Measurements from ENCODE around the gene ZFYVE28.

ZFYVE28 gene

GRCh38 chr4:2283199-2283711, 135.2 kb downstream of the ZFYVE28 start:
- no peak overlapping the region for H3K4me3 ChIP-seq
- H3K9me3 ChIP-seq: no peaks in the 10 kb centered on the region
- no peak for DNase-seq
- intact Hi-C loops (cut with DNase I; ENCODE audit: low total_unique reads): no loop called here
- H3K4me1 ChIP-seq: no peaks in the 10 kb centered on the region
- H3K27me3 ChIP-seq: no peaks in the 10 kb centered on the region
- H3K27ac ChIP-seq: no peak overlapping the region
- no peaks in the 10 kb centered on the region for H3K36me3 ChIP-seq
- TF ChIP-seq, protein P1, sequence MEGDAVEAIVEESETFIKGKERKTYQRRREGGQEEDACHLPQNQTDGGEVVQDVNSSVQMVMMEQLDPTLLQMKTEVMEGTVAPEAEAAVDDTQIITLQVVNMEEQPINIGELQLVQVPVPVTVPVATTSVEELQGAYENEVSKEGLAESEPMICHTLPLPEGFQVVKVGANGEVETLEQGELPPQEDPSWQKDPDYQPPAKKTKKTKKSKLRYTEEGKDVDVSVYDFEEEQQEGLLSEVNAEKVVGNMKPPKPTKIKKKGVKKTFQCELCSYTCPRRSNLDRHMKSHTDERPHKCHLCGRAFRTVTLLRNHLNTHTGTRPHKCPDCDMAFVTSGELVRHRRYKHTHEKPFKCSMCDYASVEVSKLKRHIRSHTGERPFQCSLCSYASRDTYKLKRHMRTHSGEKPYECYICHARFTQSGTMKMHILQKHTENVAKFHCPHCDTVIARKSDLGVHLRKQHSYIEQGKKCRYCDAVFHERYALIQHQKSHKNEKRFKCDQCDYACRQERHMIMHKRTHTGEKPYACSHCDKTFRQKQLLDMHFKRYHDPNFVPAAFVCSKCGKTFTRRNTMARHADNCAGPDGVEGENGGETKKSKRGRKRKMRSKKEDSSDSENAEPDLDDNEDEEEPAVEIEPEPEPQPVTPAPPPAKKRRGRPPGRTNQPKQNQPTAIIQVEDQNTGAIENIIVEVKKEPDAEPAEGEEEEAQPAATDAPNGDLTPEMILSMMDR (IDR thresholded peaks at IDR 0.05): no peak

DNA sequence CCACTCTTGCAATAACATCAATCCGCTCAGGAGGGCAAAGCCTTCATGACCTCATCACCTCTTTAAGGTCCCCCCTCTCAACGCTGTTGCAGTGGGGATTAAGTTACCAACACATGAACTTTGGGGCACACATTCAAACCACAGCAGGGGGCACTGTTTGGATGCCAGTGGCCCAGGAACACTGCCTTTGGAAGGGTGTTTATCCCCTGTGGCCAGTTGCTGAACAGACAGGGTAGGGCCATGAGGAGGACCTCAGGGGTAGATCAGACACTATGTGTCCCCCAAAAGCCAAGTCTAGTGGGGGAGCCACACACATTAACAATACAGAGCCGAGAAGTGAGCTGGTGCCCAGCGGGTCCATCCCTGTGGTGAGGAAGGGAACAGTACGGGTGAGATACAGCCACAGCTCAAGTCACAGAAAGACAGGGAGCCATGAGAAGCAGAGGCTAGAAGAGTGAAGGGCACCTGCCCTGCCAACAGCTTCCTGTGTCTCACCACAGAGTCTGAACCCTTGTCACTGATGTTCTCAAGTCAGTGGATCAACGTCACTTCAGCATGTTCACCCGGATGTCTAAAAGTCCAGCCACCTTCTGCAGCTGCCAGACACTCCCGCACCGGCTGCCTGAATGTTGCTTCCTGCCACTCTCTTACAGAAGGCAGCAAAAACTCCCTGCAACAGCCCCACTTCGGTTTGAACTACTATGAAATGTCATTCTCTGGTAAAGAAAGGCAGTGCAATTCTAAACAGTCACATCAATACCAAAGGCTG, 136.7 kb downstream of the ZFYVE28 start:
- intact Hi-C loops (cut with DNase I; ENCODE audit: low total_unique reads): no loop called here
- H3K4me3 ChIP-seq: no peak overlapping the region
- H3K9me3 ChIP-seq: no peaks in the 10 kb centered on the region
- TF ChIP-seq, protein P1 (IDR thresholded peaks at IDR 0.05): no peak
- H3K27ac ChIP-seq: no peak overlapping the region
- H3K27me3 ChIP-seq: no peaks in the 10 kb centered on the region
- H3K4me1 ChIP-seq: no peaks in the 10 kb centered on the region
- H3K36me3 ChIP-seq: no peaks in the 10 kb centered on the region
- DNase-seq: no peak

- no peak overlapping the region for H3K4me3 ChIP-seq
- no peak for DNase-seq
- H3K36me3 ChIP-seq: no peaks in the 10 kb centered on the region
- intact Hi-C loops (cut with DNase I; ENCODE audit: low total_unique reads): no loop called here
- TF ChIP-seq, protein P1 (IDR thresholded peaks at IDR 0.05): no peak
- H3K4me1 ChIP-seq: no peaks in the 10 kb centered on the region
- no peaks in the 10 kb centered on the region for H3K9me3 ChIP-seq
- no peaks in the 10 kb centered on the region for H3K27me3 ChIP-seq
- no peak overlapping the region for H3K27ac ChIP-seq
Measured at GRCh38 chr4:2280531-2281300, 137.7 kb downstream of the ZFYVE28 start.

GRCh38 chr4:2277956-2278355, 140.5 kb downstream of the ZFYVE28 start:
- Histone ChIP-seq H3K4me1 (no peaks in the 10 kb centered on the region), H3K9me3 (no peaks in the 10 kb centered on the region), H3K4me3 (no peak overlapping the region), H3K27me3 (no peaks in the 10 kb centered on the region), H3K27ac (no peak overlapping the region), H3K36me3 (peaks cover 0 to 7% (median 0%) of the 10 kb centered on the region in 3 donors)
- TF ChIP-seq, protein P1 (IDR thresholded peaks at IDR 0.05): no peak
- intact Hi-C loops (cut with DNase I; ENCODE audit: low total_unique reads): no loop called here
- no peak for DNase-seq

DNA sequence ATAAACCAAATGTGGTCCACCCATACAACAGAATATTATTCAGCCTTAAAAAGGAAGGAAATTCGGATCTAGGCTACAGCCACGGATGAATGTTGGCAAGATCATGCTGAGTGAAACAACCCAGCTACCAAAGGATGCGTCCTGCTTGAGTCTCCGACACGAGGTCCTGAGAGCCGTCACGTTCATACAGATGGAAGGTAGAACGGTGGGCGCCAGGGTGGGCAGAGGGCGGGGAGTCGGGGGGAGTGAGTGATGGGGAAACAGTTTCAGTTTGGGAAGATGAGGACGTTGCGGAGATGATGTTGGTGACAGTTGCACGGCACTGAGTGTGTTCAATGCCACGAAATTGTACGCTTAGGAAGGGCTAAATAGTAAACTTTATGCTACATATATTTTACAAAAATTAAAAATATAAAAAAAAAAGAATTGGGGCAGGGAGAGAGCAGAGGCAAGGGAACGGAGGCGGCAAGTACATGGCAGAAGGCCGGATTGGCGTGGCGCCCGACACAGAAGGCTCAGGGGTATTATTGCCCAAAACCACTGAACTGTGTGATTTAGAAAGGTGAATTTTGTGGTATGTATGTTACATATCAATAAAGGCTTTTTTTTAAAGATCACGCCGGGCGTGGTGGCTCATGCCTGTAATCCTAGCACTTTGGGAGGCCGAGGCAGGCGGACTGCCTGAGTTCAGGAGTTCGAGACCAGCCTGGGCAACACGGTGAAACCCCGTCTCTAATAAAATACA, 141.7 kb downstream of the ZFYVE28 start:
- Histone ChIP-seq H3K4me1 (no peaks in the 10 kb centered on the region), H3K27me3 (no peaks in the 10 kb centered on the region), H3K36me3 (peaks cover 0 to 7% (median 0%) of the 10 kb centered on the region in 3 donors), H3K4me3 (no peak overlapping the region), H3K27ac (no peak overlapping the region), H3K9me3 (no peaks in the 10 kb centered on the region)
- no peak for DNase-seq
- intact Hi-C loops (cut with DNase I; ENCODE audit: low total_unique reads): no loop called here
- TF ChIP-seq, protein P1 (IDR thresholded peaks at IDR 0.05): no peak

Data from tibial artery (tissue), 4 donors.